HepG2 (cell line): Measurements from ENCODE around the gene KLC4. TPM values are rescaled to one million over a fixed set of nuclear protein-coding genes. Genes with fewer than 3 reads are reported as not detected.
A peak's percentile ranks its signal among the peaks of the same experiment; 100 is the strongest.

Experiments
- ATAC-seq: fragments of 200-7000 bp; cut with Tn5 transposase; 3 replicates; pipeline ENCODE4 v1.9.1; 2020; ENCODE audit warnings: mild to moderate bottlenecking, moderate library complexity
- BruUV-seq: library from RNA; stranded (reverse); fragments of 400-500 nt; replicated peaks from 2 replicates; lab custom pipeline; 2021; lab: Mats Ljungman, UMichigan
- CTCF ChIA-PET: fragments of 300-600 bp; formaldehyde crosslinking; extraction: SDS; loops from one replicate; lab custom pipeline; 2021; ENCODE audit warnings: low total read pairs, inconsistent platforms, low intra/inter-chr PET ratio; lab: Yijun Ruan, JAX
- POLR2A ChIA-PET: fragments of 350-600 bp; sonication (Branson Sonifier 250); formaldehyde crosslinking; loops from one replicate; lab custom pipeline; 2020; ENCODE audit warnings: antibody characterized with exemption, inconsistent platforms; lab: Yijun Ruan, JAX
- DNase-seq: peaks from one replicate; pipeline ENCODE4 v3.0.0-alpha.2; 2015; ENCODE audit warnings: low spot score
- FAIRE-seq: peaks from 3 replicates; lab custom pipeline; 2011; peaks lifted over from hg19 to GRCh38; lab: Jason Lieb, UNC
- H2AFZ ChIP-seq: one replicate; pipeline ENCODE4 v1.6.1; 2011; ENCODE audit warnings: low read length, inconsistent platforms
- H3K27ac ChIP-seq: fragments of 300-600 bp; 3 replicates; pipeline ENCODE4 v1.8.0; 2011; ENCODE audit warnings: mixed run types, mild to moderate bottlenecking, mixed read lengths, low read length, inconsistent platforms; ENCODE audit not compliant: insufficient read depth; ENCODE audit errors: extremely low read length
- H3K27me3 ChIP-seq, 2 experiments: fragments of 200-600 bp in 1 of 2; 2 replicates in 1 of 2; 3 replicates in 1 of 2; pipeline versions ENCODE4 v1.6.0 to v1.8.0; 2011; ENCODE audit warnings: low read length in 2 of 2, mild to moderate bottlenecking in 2 of 2, moderate library complexity in 2 of 2, inconsistent platforms in 1 of 2; ENCODE audit not compliant: insufficient read depth in 2 of 2, control insufficient read depth in 1 of 2
- H3K36me3 ChIP-seq, 2 experiments: fragments of 200-600 bp in 1 of 2; replicated peaks in 1 of 2; 2 replicates in 1 of 2; 3 replicates in 1 of 2; pipeline versions ENCODE4 v1.5.1 to v1.8.0; 2011; ENCODE audit warnings: low read length in 2 of 2, inconsistent platforms in 1 of 2; ENCODE audit not compliant: insufficient read depth in 2 of 2, control insufficient read depth in 1 of 2
- H3K4me1 ChIP-seq: 2 replicates; pipeline ENCODE4 v1.5.1; 2012; ENCODE audit warnings: low read length, inconsistent platforms; ENCODE audit not compliant: insufficient read depth
- H3K4me2 ChIP-seq: 2 replicates; pipeline ENCODE4 v1.6.0; 2011; ENCODE audit warnings: low read depth, low read length, inconsistent platforms
- H3K4me3 ChIP-seq, 3 experiments: fragments of 200-600 bp in 1 of 3; sonication (generic), shearing (Covaris generic) in 1 of 3; replicated peaks in 1 of 3; 2 replicates each; pipeline ENCODE4 v1.5.1; 2011 to 2016; ENCODE audit warnings: low read length in 3 of 3, inconsistent platforms in 2 of 3, low read depth in 2 of 3, mild to moderate bottlenecking in 2 of 3, control low read depth in 1 of 3, mixed read lengths in 1 of 3; ENCODE audit not compliant: insufficient read depth in 1 of 3
- H3K79me2 ChIP-seq: one replicate; pipeline ENCODE4 v1.6.1; 2011; ENCODE audit warnings: low read length, inconsistent platforms; ENCODE audit not compliant: insufficient read depth
- H3K9ac ChIP-seq: 2 replicates; pipeline ENCODE4 v1.6.0; 2011; ENCODE audit warnings: mild to moderate bottlenecking, low read depth, low read length, inconsistent platforms; ENCODE audit not compliant: insufficient read depth
- H3K9me3 ChIP-seq: 2 replicates; pipeline ENCODE4 v1.5.1; 2012; ENCODE audit warnings: mild to moderate bottlenecking, low read length
- H4K20me1 ChIP-seq: 2 replicates; pipeline ENCODE4 v1.6.0; 2011; ENCODE audit warnings: inconsistent platforms, mild to moderate bottlenecking, low read length, moderate library complexity; ENCODE audit not compliant: insufficient read depth
- HNF1A ChIP-seq, 2 experiments: sonication (generic) in 1 of 2; formaldehyde crosslinking in 1 of 2; IDR thresholded peaks; 2 replicates each; pipeline versions ENCODE4 v1.4.0 to v1.6.1; 2016 to 2020; ENCODE audit warnings: borderline replicate concordance in 1 of 2, low read depth in 1 of 2, mild to moderate bottlenecking in 1 of 2, missing genetic modification reagents in 1 of 2
- MTA1 ChIP-seq: sonication (generic); formaldehyde crosslinking; IDR thresholded peaks from 2 replicates; pipeline ENCODE4 v1.4.0; 2020; ENCODE audit warnings: missing genetic modification reagents, mild to moderate bottlenecking, borderline replicate concordance
- MTA3 ChIP-seq: sonication (generic); formaldehyde crosslinking; IDR thresholded peaks from 2 replicates; pipeline ENCODE4 v1.4.0; 2020; ENCODE audit warnings: missing genetic modification reagents
- NR0B2 ChIP-seq: sonication (generic); formaldehyde crosslinking; IDR thresholded peaks from 2 replicates; pipeline ENCODE4 v1.4.0; 2020; ENCODE audit warnings: mild to moderate bottlenecking, missing genetic modification reagents
- SMAD1 ChIP-seq: sonication (generic); formaldehyde crosslinking; IDR thresholded peaks from 2 replicates; pipeline ENCODE4 v1.4.0; 2020; ENCODE audit warnings: missing genetic modification reagents, low read depth, mild to moderate bottlenecking, borderline replicate concordance
- ZNF101 ChIP-seq: sonication (generic); formaldehyde crosslinking; IDR thresholded peaks from 2 replicates; pipeline ENCODE4 v1.4.0; 2020; ENCODE audit warnings: mild to moderate bottlenecking, low read depth, missing genetic modification reagents, borderline replicate concordance
- ZNF225 ChIP-seq: sonication (generic); formaldehyde crosslinking; IDR thresholded peaks from 2 replicates; pipeline ENCODE4 v1.4.0; 2020; ENCODE audit warnings: mild to moderate bottlenecking, missing genetic modification reagents
- WGBS: methylation state at CpG from one replicate; pipeline ENCODE4 v1.1.6; 2017; ENCODE audit warnings: low lambda C conversion rate; 5-methylcytosine and 5-hydroxymethylcytosine counted together
- in situ Hi-C: cut with HindIII; loops from 2 replicates; pipeline ENCODE4 v1.10.0; 2017; ENCODE audit warnings: low pct_unique_long_range_greater_than_20kb; ENCODE audit not compliant: extremely low pct_ligation_motif_present
- intact Hi-C: fragments of 100-400 bp; cut with micrococcal nuclease; formaldehyde crosslinking; loops from one replicate; pipeline ENCODE4 v1.10.0; 2022; ENCODE audit not compliant: unreplicated experiment
- polyA plus RNA-seq, 8 experiments: library from polyadenylated mRNA; depleted of rRNA in 3 of 8; stranded (reverse) in 7 of 8; unstranded in 1 of 8; fragments of >200 nt; fragmentation: Illumina TruSeq in 4 of 8; extraction: Trizol in 4 of 8; gene quantifications; 2 replicates each; pipeline versions ENCODE4 v1.2.1 to v1.2.3, GENCODE V29; 2011 to 2016; ENCODE audit warnings: low read depth in 4 of 8, missing spikeins in 1 of 8, mixed read lengths in 1 of 8; ENCODE audit not compliant: insufficient read depth in 1 of 8
- total RNA-seq, 5 experiments: library from RNA; depleted of rRNA; stranded (reverse); fragments of >200 nt; fragmentation: Illumina TruSeq; extraction: Trizol; gene quantifications; 2 replicates each; pipeline ENCODE4 v1.2.3, GENCODE V29; 2016; ENCODE audit warnings: low read depth in 1 of 5
- TF ChIP-seq, protein P1 (sequence below): sonication (generic); formaldehyde crosslinking; IDR thresholded peaks from 2 replicates; pipeline ENCODE4 v1.5.0; 2020; ENCODE audit warnings: missing genetic modification reagents
- TF ChIP-seq, protein P2 (sequence below): sonication (generic); formaldehyde crosslinking; conservative IDR thresholded peaks from 2 replicates; pipeline ENCODE4 v1.4.0; 2020; ENCODE audit warnings: missing genetic modification reagents

KLC4 gene
- total and polyA plus RNA-seq, 2 of the 13 experiments (the other 11 are each of a cell fraction or from before 2014, with no cell fraction given): 45.4 to 70.4 TPM

DNA sequence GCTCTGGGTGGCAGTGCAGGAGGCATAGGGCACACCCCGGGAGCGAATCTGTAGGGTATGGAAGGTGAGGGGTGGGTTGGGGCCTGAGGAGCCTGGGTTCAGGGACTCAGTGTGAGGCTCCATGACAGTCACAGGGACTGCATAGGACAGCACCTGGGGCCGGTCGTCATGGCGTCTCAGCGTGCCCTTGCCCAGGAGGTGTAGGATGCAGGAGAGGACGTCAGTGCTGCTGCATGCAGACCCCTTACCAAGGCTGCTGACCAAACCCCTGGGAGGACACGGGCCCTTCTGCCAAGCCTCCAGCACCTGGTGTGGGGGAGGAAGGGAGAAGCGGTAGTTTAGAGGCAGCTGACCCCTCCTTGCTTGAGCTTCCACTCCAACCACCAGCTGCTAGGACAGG is 21.7 kb upstream of the KLC4 start:
- Histone ChIP-seq H3K27me3 (no peaks in the 10 kb centered on the region), H3K4me3 (no peak overlapping the region), H3K4me2 (no peak overlapping the region)
- TF ChIP-seq, protein P1, sequence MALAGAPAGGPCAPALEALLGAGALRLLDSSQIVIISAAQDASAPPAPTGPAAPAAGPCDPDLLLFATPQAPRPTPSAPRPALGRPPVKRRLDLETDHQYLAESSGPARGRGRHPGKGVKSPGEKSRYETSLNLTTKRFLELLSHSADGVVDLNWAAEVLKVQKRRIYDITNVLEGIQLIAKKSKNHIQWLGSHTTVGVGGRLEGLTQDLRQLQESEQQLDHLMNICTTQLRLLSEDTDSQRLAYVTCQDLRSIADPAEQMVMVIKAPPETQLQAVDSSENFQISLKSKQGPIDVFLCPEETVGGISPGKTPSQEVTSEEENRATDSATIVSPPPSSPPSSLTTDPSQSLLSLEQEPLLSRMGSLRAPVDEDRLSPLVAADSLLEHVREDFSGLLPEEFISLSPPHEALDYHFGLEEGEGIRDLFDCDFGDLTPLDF (CRISPR knock-in tag): no peak
- TF ChIP-seq ZNF225 (CRISPR knock-in tag): 0 out of 2 replicates have a peak, but pooled peaks have one; percentile 28
- TF ChIP-seq NR0B2 (CRISPR knock-in tag): no peak
- TF ChIP-seq MTA1: 0 out of 2 replicates have a peak, but pooled peaks have one; percentile 18
- no peak for TF ChIP-seq HNF1A (IDR thresholded peaks at IDR 0.05; ENCODE audit: low read depth)
- 0 out of 2 replicates have a peak, but pooled peaks have one; percentile 28 for TF ChIP-seq HNF1A (CRISPR knock-in tag; IDR thresholded peaks at IDR 0.05; ENCODE audit: borderline replicate concordance)
- no peak for TF ChIP-seq MTA3 (CRISPR knock-in tag)
- no peak for TF ChIP-seq SMAD1 (CRISPR knock-in tag)
- no peak for TF ChIP-seq ZNF101
- TF ChIP-seq, protein P2, sequence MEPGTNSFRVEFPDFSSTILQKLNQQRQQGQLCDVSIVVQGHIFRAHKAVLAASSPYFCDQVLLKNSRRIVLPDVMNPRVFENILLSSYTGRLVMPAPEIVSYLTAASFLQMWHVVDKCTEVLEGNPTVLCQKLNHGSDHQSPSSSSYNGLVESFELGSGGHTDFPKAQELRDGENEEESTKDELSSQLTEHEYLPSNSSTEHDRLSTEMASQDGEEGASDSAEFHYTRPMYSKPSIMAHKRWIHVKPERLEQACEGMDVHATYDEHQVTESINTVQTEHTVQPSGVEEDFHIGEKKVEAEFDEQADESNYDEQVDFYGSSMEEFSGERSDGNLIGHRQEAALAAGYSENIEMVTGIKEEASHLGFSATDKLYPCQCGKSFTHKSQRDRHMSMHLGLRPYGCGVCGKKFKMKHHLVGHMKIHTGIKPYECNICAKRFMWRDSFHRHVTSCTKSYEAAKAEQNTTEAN (CRISPR knock-in tag): no peak
- TF ChIP-seq, all 625 proteins: peak for 3
- peaks cover 12% of the 10 kb centered on the region for H3K4me1 ChIP-seq
- H2AFZ ChIP-seq: no peak overlapping the region
- ChIA-PET CTCF (no interaction called here), POLR2A (interaction anchor here (3.6 kb wide), 1 partner anchor 16 kb away, joined by 19 read pairs; the partner anchor contains the start of gene CUL7)
- FAIRE-seq (no peak), DNase-seq (no peak), ATAC-seq (peak; percentile 3; the same call in 1 of the 3 replicates)
- no peaks in the 10 kb centered on the region for H3K9me3 ChIP-seq
- H3K36me3 ChIP-seq: peaks cover 34 to 61% of the 10 kb centered on the region in 2 experiments
- BruUV-seq: TSS peak; percentile 32
- no peak overlapping the region for H3K27ac ChIP-seq
- 100% methylated on average over 9 of the region's 9 CpGs for WGBS
- H3K79me2 ChIP-seq: no peaks in the 10 kb centered on the region
- H4K20me1 ChIP-seq: peaks cover 3% of the 10 kb centered on the region; the same call in 1 of the 2 replicates
- in situ Hi-C loops: no loop called here
- intact Hi-C loops: no loop called here
- no peak overlapping the region for H3K9ac ChIP-seq
